Measurements from ENCODE around the gene SLC35D3.

Gene SLC35D3

GRCh38 chr6:136914947-136915346 is 7.2 kb upstream of the SLC35D3 start:
- DNase-seq (ENCODE audit: low spot score), result no peak
- no peak for TF ChIP-seq CTCF (IDR thresholded peaks at IDR 0.05; ENCODE audit: poor library complexity, severe bottlenecking)
- no peaks in the 10 kb centered on the region for H3K9me3 ChIP-seq (ENCODE audit: severe bottlenecking)
- H3K27me3 ChIP-seq (ENCODE audit: insufficient read depth, poor library complexity, severe bottlenecking), result peaks cover 7% of the 10 kb centered on the region
- no peak for ATAC-seq (ENCODE audit: low read depth)
- H3K4me3 ChIP-seq (ENCODE audit: severe bottlenecking), result no peak overlapping the region
- H3K36me3 ChIP-seq (ENCODE audit: low read depth), result peaks cover 14% of the 10 kb centered on the region; the same call in 1 of the 2 replicates
- H3K4me1 ChIP-seq (ENCODE audit: insufficient read depth, poor library complexity, severe bottlenecking), result no peaks in the 10 kb centered on the region
- no peak overlapping the region for H3K27ac ChIP-seq (ENCODE audit: poor library complexity, severe bottlenecking)

GRCh38 chr6:136918706-136919105 is 3.4 kb upstream of the SLC35D3 start:
- H3K27me3 ChIP-seq (ENCODE audit: insufficient read depth, poor library complexity, severe bottlenecking), result peaks cover 43% of the 10 kb centered on the region
- no peak for DNase-seq (ENCODE audit: low spot score)
- no peak overlapping the region for H3K4me3 ChIP-seq (ENCODE audit: severe bottlenecking)
- H3K27ac ChIP-seq (ENCODE audit: poor library complexity, severe bottlenecking), result no peak overlapping the region
- H3K36me3 ChIP-seq (ENCODE audit: low read depth), result peaks cover 6% of the 10 kb centered on the region; the same call in 1 of the 2 replicates
- ATAC-seq (ENCODE audit: low read depth), result no peak
- no peak for TF ChIP-seq CTCF (IDR thresholded peaks at IDR 0.05; ENCODE audit: poor library complexity, severe bottlenecking)
- H3K9me3 ChIP-seq (ENCODE audit: severe bottlenecking), result no peaks in the 10 kb centered on the region
- H3K4me1 ChIP-seq (ENCODE audit: insufficient read depth, poor library complexity, severe bottlenecking), result no peaks in the 10 kb centered on the region

- Histone ChIP-seq H3K27ac (ENCODE audit: poor library complexity, severe bottlenecking) (no peak overlapping the region), H3K27me3 (ENCODE audit: insufficient read depth, poor library complexity, severe bottlenecking) (peaks cover 54% of the 10 kb centered on the region), H3K9me3 (ENCODE audit: severe bottlenecking) (no peaks in the 10 kb centered on the region), H3K36me3 (ENCODE audit: low read depth) (no peaks in the 10 kb centered on the region), H3K4me1 (ENCODE audit: insufficient read depth, poor library complexity, severe bottlenecking) (no peaks in the 10 kb centered on the region), H3K4me3 (ENCODE audit: severe bottlenecking) (no peak overlapping the region)
- TF ChIP-seq CTCF (IDR thresholded peaks at IDR 0.05; ENCODE audit: poor library complexity, severe bottlenecking), result no peak
- no peak for ATAC-seq (ENCODE audit: low read depth)
- no peak for DNase-seq (ENCODE audit: low spot score)
Measured at GRCh38 chr6:136920216-136920615, 1.9 kb upstream of the SLC35D3 start.

GRCh38 chr6:136920671-136921380 is 1.3 kb upstream of the SLC35D3 start:
- Histone ChIP-seq H3K36me3 (ENCODE audit: low read depth) (no peaks in the 10 kb centered on the region), H3K4me1 (ENCODE audit: insufficient read depth, poor library complexity, severe bottlenecking) (no peaks in the 10 kb centered on the region), H3K4me3 (ENCODE audit: severe bottlenecking) (peak overlapping the region; percentile 34), H3K9me3 (ENCODE audit: severe bottlenecking) (no peaks in the 10 kb centered on the region), H3K27ac (ENCODE audit: poor library complexity, severe bottlenecking) (no peak overlapping the region), H3K27me3 (ENCODE audit: insufficient read depth, poor library complexity, severe bottlenecking) (peaks cover 54% of the 10 kb centered on the region)
- DNase-seq (ENCODE audit: low spot score), result no peak
- ATAC-seq (ENCODE audit: low read depth), result peak; percentile 34; the same call in 2 of the 3 replicates
- no peak for TF ChIP-seq CTCF (IDR thresholded peaks at IDR 0.05; ENCODE audit: poor library complexity, severe bottlenecking)

GRCh38 chr6:136921381-136921935 is 643 bp upstream of the SLC35D3 start:
- DNase-seq (ENCODE audit: low spot score), result no peak
- Histone ChIP-seq H3K27ac (ENCODE audit: poor library complexity, severe bottlenecking) (no peak overlapping the region), H3K9me3 (ENCODE audit: severe bottlenecking) (no peaks in the 10 kb centered on the region), H3K27me3 (ENCODE audit: insufficient read depth, poor library complexity, severe bottlenecking) (peaks cover 54% of the 10 kb centered on the region), H3K4me1 (ENCODE audit: insufficient read depth, poor library complexity, severe bottlenecking) (no peaks in the 10 kb centered on the region), H3K36me3 (ENCODE audit: low read depth) (no peaks in the 10 kb centered on the region), H3K4me3 (ENCODE audit: severe bottlenecking) (peak overlapping the region; percentile 34)
- no peak for TF ChIP-seq CTCF (IDR thresholded peaks at IDR 0.05; ENCODE audit: poor library complexity, severe bottlenecking)
- ATAC-seq (ENCODE audit: low read depth), result peak; percentile 54
